ENCODE results near the gene MANEA. TPM values are rescaled to one million over a fixed set of nuclear protein-coding genes. Genes with fewer than 3 reads are reported as not detected.

Gene MANEA
- polyA plus RNA-seq, 1 donor (not counting 4 experiments of a cell fraction or from before 2014, with no cell fraction given) = 10.8 TPM

DNA sequence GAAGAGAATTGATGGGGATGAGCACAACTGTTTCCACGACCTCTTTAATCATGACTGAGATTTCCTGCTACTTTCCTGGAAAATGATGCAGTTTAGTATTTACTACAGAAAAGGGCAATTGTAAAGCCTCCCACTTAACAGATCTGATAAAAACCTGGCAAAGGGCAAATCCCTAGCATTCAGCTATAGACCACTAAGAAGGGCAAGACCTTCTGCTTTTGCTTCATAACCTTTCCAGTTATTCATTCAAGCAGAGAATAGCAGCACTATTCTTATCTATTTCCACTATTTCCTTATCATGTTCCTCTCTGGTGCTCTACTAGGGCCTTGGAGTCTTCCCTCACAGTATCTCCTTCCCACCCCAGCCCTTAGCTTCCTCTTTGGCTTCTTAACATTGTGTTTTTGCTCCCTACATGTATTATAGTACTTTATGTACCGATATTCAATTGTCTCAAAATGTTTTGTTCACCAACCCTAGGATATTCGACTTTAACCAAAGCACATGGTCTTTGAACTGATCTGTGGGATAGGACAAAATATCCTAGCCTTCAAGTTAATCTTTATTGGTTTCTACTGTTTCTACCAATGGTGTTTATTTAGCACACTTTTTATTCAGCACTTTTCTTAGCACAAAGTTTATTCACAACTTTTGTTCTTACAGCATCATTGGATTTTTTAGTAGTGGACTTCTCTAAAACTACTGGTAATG is 32.7 kb upstream of the MANEA start:
- no peak for TF ChIP-seq EZH2 (IDR thresholded peaks at IDR 0.05; ENCODE audit: low read length)
- TF ChIP-seq, protein P1, sequence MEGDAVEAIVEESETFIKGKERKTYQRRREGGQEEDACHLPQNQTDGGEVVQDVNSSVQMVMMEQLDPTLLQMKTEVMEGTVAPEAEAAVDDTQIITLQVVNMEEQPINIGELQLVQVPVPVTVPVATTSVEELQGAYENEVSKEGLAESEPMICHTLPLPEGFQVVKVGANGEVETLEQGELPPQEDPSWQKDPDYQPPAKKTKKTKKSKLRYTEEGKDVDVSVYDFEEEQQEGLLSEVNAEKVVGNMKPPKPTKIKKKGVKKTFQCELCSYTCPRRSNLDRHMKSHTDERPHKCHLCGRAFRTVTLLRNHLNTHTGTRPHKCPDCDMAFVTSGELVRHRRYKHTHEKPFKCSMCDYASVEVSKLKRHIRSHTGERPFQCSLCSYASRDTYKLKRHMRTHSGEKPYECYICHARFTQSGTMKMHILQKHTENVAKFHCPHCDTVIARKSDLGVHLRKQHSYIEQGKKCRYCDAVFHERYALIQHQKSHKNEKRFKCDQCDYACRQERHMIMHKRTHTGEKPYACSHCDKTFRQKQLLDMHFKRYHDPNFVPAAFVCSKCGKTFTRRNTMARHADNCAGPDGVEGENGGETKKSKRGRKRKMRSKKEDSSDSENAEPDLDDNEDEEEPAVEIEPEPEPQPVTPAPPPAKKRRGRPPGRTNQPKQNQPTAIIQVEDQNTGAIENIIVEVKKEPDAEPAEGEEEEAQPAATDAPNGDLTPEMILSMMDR (optimal IDR thresholded peaks at IDR 0.05 in 1 of 3, IDR thresholded peaks at IDR 0.05 in 1 of 3, conservative IDR thresholded peaks at IDR 0.05 in 1 of 3; ENCODE audit: extremely low read depth in 1 of 3, insufficient read depth in 2 of 3, low read length in 3 of 3) = no peak
- dilution Hi-C loops (cut with MboI; ENCODE audit: extremely low pct_ligation_motif_present, low sequenced_read_pairs) = no loop called here
- no peaks in the 10 kb centered on the region for H3K9me1 ChIP-seq (ENCODE audit: control insufficient read depth, extremely low read depth, insufficient read depth, low read length)

GRCh38 chr6:95545226-95545625 is 32.1 kb upstream of the MANEA start:
- TF ChIP-seq, protein P1 (optimal IDR thresholded peaks at IDR 0.05 in 1 of 3, IDR thresholded peaks at IDR 0.05 in 1 of 3, conservative IDR thresholded peaks at IDR 0.05 in 1 of 3; ENCODE audit: extremely low read depth in 1 of 3, insufficient read depth in 2 of 3, low read length in 3 of 3) = no peak
- no peak for TF ChIP-seq EZH2 (IDR thresholded peaks at IDR 0.05; ENCODE audit: low read length)
- DNase-seq (ENCODE audit: low read depth, low spot score) = no peak
- Histone ChIP-seq H3K4me2 (ENCODE audit: control insufficient read depth, extremely low read depth, insufficient read depth, low read depth, low read length) (no peak overlapping the region), H4K20me1 (ENCODE audit: control insufficient read depth, extremely low read depth, insufficient read depth, low read length) (no peaks in the 10 kb centered on the region), H3K79me2 (ENCODE audit: control insufficient read depth, insufficient read depth, low read length) (no peaks in the 10 kb centered on the region), H2AFZ (ENCODE audit: control insufficient read depth, low read length) (no peak overlapping the region), H3K9me3 (ENCODE audit: control insufficient read depth, low read depth, low read length) (no peaks in the 10 kb centered on the region), H3K9ac (ENCODE audit: control insufficient read depth, extremely low read depth, insufficient read depth, low read length) (no peak overlapping the region), H3K9me1 (ENCODE audit: control insufficient read depth, extremely low read depth, insufficient read depth, low read length) (no peaks in the 10 kb centered on the region), H3K36me3 (ENCODE audit: control insufficient read depth in 2 of 2, extremely low read depth in 1 of 2, insufficient read depth in 2 of 2, low read length in 2 of 2) (no peaks in the 10 kb centered on the region), H3K27me3 (ENCODE audit: control insufficient read depth, extremely low read depth, insufficient read depth, low read length) (no peaks in the 10 kb centered on the region), H3K4me3 (ENCODE audit: control insufficient read depth in 2 of 3, extremely low read depth in 1 of 3, insufficient read depth in 2 of 3, low read depth in 1 of 3, low read length in 3 of 3) (no peak overlapping the region), H3K4me1 (ENCODE audit: control insufficient read depth, extremely low read depth, insufficient read depth, low read length) (no peaks in the 10 kb centered on the region), H3K27ac (ENCODE audit: control insufficient read depth, insufficient read depth, low read length) (no peak overlapping the region)
- dilution Hi-C loops (cut with MboI; ENCODE audit: extremely low pct_ligation_motif_present, low sequenced_read_pairs) = no loop called here
- no peak for FAIRE-seq

More for the DNA sequence above, 32.7 kb upstream of the MANEA start:
- Histone ChIP-seq H3K4me2 (ENCODE audit: control insufficient read depth, extremely low read depth, insufficient read depth, low read depth, low read length) (no peak overlapping the region), H3K27me3 (ENCODE audit: control insufficient read depth, extremely low read depth, insufficient read depth, low read length) (no peaks in the 10 kb centered on the region), H3K9me3 (ENCODE audit: control insufficient read depth, low read depth, low read length) (no peaks in the 10 kb centered on the region), H2AFZ (ENCODE audit: control insufficient read depth, low read length) (no peak overlapping the region), H3K79me2 (ENCODE audit: control insufficient read depth, insufficient read depth, low read length) (no peaks in the 10 kb centered on the region), H3K4me1 (ENCODE audit: control insufficient read depth, extremely low read depth, insufficient read depth, low read length) (no peaks in the 10 kb centered on the region), H3K9ac (ENCODE audit: control insufficient read depth, extremely low read depth, insufficient read depth, low read length) (no peak overlapping the region), H4K20me1 (ENCODE audit: control insufficient read depth, extremely low read depth, insufficient read depth, low read length) (no peaks in the 10 kb centered on the region), H3K27ac (ENCODE audit: control insufficient read depth, insufficient read depth, low read length) (no peak overlapping the region), H3K4me3 (ENCODE audit: control insufficient read depth in 2 of 3, extremely low read depth in 1 of 3, insufficient read depth in 2 of 3, low read depth in 1 of 3, low read length in 3 of 3) (no peak overlapping the region), H3K36me3 (ENCODE audit: control insufficient read depth in 2 of 2, extremely low read depth in 1 of 2, insufficient read depth in 2 of 2, low read length in 2 of 2) (no peaks in the 10 kb centered on the region)
- FAIRE-seq (no peak), DNase-seq (ENCODE audit: low read depth, low spot score) (no peak)

Measured in keratinocyte (primary cell).